Lower leg skin (tissue), 4 donors: ENCODE results near the gene SELENON. TPM values are rescaled to one million over a fixed set of nuclear protein-coding genes. Genes with fewer than 3 reads are reported as not detected.
"Not testable (repeated sequence)": the region's sequence is repeated elsewhere in the genome, so short reads cannot be mapped to it uniquely, and the experiment has no call there.

Source experiments
- DNase-seq, 2 donors: peaks; one replicate each; pipeline ENCODE4 v3.0.0-alpha.2; 2019; ENCODE audit warnings: low spot score in 2 of 2
- H3K4me3 ChIP-seq: fragments of 200-600 bp; sonication (generic); 2 replicates; pipeline ENCODE4 v1.5.1; 2017; ENCODE audit warnings: mild to moderate bottlenecking, low read depth; ENCODE audit not compliant: poor library complexity, severe bottlenecking
- CTCF ChIP-seq, 3 donors: fragments of 450-650 bp; IDR thresholded peaks; one replicate each; pipeline ENCODE4 v1.5.1; 2016; ENCODE audit warnings: antibody characterized with exemption in 3 of 3, mild to moderate bottlenecking in 3 of 3, moderate library complexity in 2 of 3
- POLR2A ChIP-seq, 2 donors: fragments of 450-650 bp; IDR thresholded peaks; one replicate each; pipeline ENCODE4 v1.6.1; 2016 to 2017; ENCODE audit warnings: antibody characterized with exemption in 2 of 2, mild to moderate bottlenecking in 1 of 2, moderate library complexity in 1 of 2
- WGBS, 2 donors: methylation state at CpG; one replicate each; pipeline ENCODE4 v1.1.5; 2018; 5-methylcytosine and 5-hydroxymethylcytosine counted together
- intact Hi-C: fragments of 100-400 bp; cut with DNase I; formaldehyde crosslinking; loops from one replicate; pipeline ENCODE4 v1.15.0; 2023; ENCODE audit warnings: low total_unique reads
- total RNA-seq, 4 donors: library from RNA; depleted of rRNA; stranded (reverse); fragments of >200 nt; gene quantifications; one replicate each; pipeline ENCODE4 v1.1.0, GENCODE V29; 2016

The SELENON gene
- total RNA-seq, 4 donors from 2014 or later: 14.9 to 24.5 (median 17.6) TPM

- no peak for TF ChIP-seq CTCF (IDR thresholded peaks at IDR 0.05)
- no peak for TF ChIP-seq POLR2A (IDR thresholded peaks at IDR 0.05)
- intact Hi-C loops: loop anchor here (10.0 kb wide), 1 partner anchor 158 kb away; the partner anchor contains the start of gene PAFAH2
- H3K4me3 ChIP-seq: no peak overlapping the region
- DNase-seq: no peak
- WGBS, 2 donors: 78 to 80% methylated on average over 3 of the region's 3 CpGs
Measured at GRCh38 chr1:25836695-25837094, 36.7 kb downstream of the SELENON start.

DNA sequence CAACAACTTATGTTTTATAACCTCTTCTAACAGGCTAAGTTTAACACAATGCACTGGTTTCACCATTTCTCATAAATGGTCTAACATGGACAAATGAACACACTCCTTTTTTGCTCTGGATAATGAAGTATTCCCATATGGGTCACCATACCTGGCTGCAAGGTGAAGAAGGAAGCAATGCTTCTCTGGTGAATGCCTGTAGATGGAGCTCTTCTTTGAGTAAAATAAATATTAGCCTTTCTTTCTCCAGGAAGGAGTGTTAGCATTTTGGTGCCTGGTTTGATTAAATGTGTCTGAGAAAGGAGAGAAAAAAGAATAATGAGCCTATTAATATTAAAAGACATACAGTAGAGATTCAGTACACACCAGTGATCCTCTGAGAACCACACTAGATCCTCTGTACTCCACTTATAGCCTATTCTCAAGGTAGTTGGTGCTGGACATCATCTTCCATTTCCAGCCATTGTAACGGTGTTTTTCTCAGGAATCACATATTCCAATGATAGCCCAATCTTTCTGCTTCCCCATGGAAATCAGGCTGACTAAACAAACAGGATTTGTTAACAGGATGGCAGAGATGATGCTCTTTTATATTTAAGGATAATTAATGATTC, 37.4 kb downstream of the SELENON start:
- intact Hi-C loops: loop anchor here (10.0 kb wide), 1 partner anchor 157 kb away; the partner anchor contains the start of gene PAFAH2
- WGBS, 2 donors: 83 to 88% methylated on average over 1 of the region's 1 CpG
- no peak for DNase-seq
- no peak for TF ChIP-seq POLR2A (IDR thresholded peaks at IDR 0.05)
- no peak for TF ChIP-seq CTCF (IDR thresholded peaks at IDR 0.05)
- no peak overlapping the region for H3K4me3 ChIP-seq

- intact Hi-C loops: loop anchor here (10.0 kb wide), 1 partner anchor 155 kb away; the partner anchor contains the start of gene PAFAH2
- not testable (repeated sequence) for H3K4me3 ChIP-seq, DNase-seq
- 95 to 98% methylated on average over 4 of the region's 4 CpGs for WGBS, 2 donors
Measured at GRCh38 chr1:25839808-25840207, 39.8 kb downstream of the SELENON start.

GRCh38 chr1:25843483-25843882, 43.5 kb downstream of the SELENON start:
- no peak for DNase-seq
- TF ChIP-seq CTCF (IDR thresholded peaks at IDR 0.05) (no peak), POLR2A (IDR thresholded peaks at IDR 0.05) (no peak)
- 86 to 89% methylated on average over 3 of the region's 3 CpGs for WGBS, 2 donors
- intact Hi-C loops: no loop called here
- no peak overlapping the region for H3K4me3 ChIP-seq

GRCh38 chr1:25844536-25845337, 44.7 kb downstream of the SELENON start:
- DNase-seq: no peak
- TF ChIP-seq CTCF (IDR thresholded peaks at IDR 0.05) (no peak), POLR2A (IDR thresholded peaks at IDR 0.05) (no peak)
- intact Hi-C loops: no loop called here
- no peak overlapping the region for H3K4me3 ChIP-seq
- WGBS, 2 donors: 90 to 98% methylated on average over 3 of the region's 3 CpGs

GRCh38 chr1:25845664-25846063, 45.7 kb downstream of the SELENON start:
- no peak for DNase-seq
- no peak overlapping the region for H3K4me3 ChIP-seq
- 80 to 85% methylated on average over 5 of the region's 5 CpGs for WGBS, 2 donors
- no peak for TF ChIP-seq POLR2A (IDR thresholded peaks at IDR 0.05)
- intact Hi-C loops: no loop called here
